ENCODE data around the gene UBE2B. TPM values are rescaled to one million over a fixed set of nuclear protein-coding genes. Genes with fewer than 3 reads are reported as not detected.
"Not testable (repeated sequence)": the region's sequence is repeated elsewhere in the genome, so short reads cannot be mapped to it uniquely, and the experiment has no call there.

UBE2B gene
- total RNA-seq, 1 experiment from 2014 or later: 97.8 TPM

GRCh38 chr5:134374232-134374631 lies 2.9 kb downstream of the UBE2B start:
- H3K36me3 ChIP-seq (ENCODE audit: control insufficient read depth, insufficient read depth, low read length): peaks cover 18% of the 10 kb centered on the region
- ChIA-PET CTCF (no interaction called here), POLR2A (no interaction called here)
- intact Hi-C loops (cut with micrococcal nuclease; ENCODE audit: unreplicated experiment) (loop anchor here (5.0 to 10.0 kb wide), 2 partner anchors 153 to 211 kb away; partner anchors contain the start of gene JADE2), in situ Hi-C loops (cut with HindIII; ENCODE audit: low pct_unique_long_range_greater_than_20kb, low sequenced_read_pairs) (no loop called here)
- H3K9me3 ChIP-seq (ENCODE audit: control insufficient read depth, insufficient read depth, low read depth, low read length): no peaks in the 10 kb centered on the region
- DNase-seq (ENCODE audit: low read depth, low spot score) (no peak), ATAC-seq (no peak)
- no peak overlapping the region for H3K27ac ChIP-seq (ENCODE audit: low read length)
- TF ChIP-seq CTCF (IDR thresholded peaks at IDR 0.05) (no peak), POLR2AphosphoS5 (IDR thresholded peaks at IDR 0.05; ENCODE audit: low read depth, low read length) (no peak), TCF7L2 (IDR thresholded peaks at IDR 0.05; ENCODE audit: low read depth, low read length) (no peak)
- BruUV-seq (replicated peaks): no TSS peak
- peaks cover 12% of the 10 kb centered on the region for H3K4me1 ChIP-seq (ENCODE audit: control insufficient read depth, insufficient read depth, low read length)
- no peaks in the 10 kb centered on the region for H3K27me3 ChIP-seq (ENCODE audit: control insufficient read depth, insufficient read depth, low read length)
- no peak overlapping the region for H3K4me3 ChIP-seq (ENCODE audit: low read depth in 2 of 2, low read length in 2 of 2)

GRCh38 chr5:134380346-134380745 lies 9.0 kb downstream of the UBE2B start:
- no peak for TF ChIP-seq REST (IDR thresholded peaks at IDR 0.05; ENCODE audit: insufficient read depth in 1 of 2, low read depth in 2 of 2, low read length in 1 of 2)
- TF ChIP-seq TCF7L2 (IDR thresholded peaks at IDR 0.05; ENCODE audit: low read depth, low read length): no peak
- no peak for TF ChIP-seq CTCF (IDR thresholded peaks at IDR 0.05)
- no peak for TF ChIP-seq POLR2AphosphoS5 (IDR thresholded peaks at IDR 0.05; ENCODE audit: low read depth, low read length)
- TF ChIP-seq SIN3A (IDR thresholded peaks at IDR 0.05; ENCODE audit: borderline replicate concordance, insufficient read depth, low read depth, low read length): no peak
- intact Hi-C loops (cut with micrococcal nuclease; ENCODE audit: unreplicated experiment) (no loop called here), in situ Hi-C loops (cut with HindIII; ENCODE audit: low pct_unique_long_range_greater_than_20kb, low sequenced_read_pairs) (no loop called here)
- ATAC-seq (no peak), DNase-seq (ENCODE audit: low read depth, low spot score) (no peak)
- ChIA-PET CTCF (interaction anchor here (1.2 kb wide), 1 partner anchor 207 kb away, joined by 4 read pairs; no protein-coding TSS in a partner anchor), POLR2A (interaction anchor here (0.7 kb wide), 1 partner anchor 243 kb away, joined by 8 read pairs; no protein-coding TSS in a partner anchor)
- BruUV-seq (replicated peaks): no TSS peak
- no peaks in the 10 kb centered on the region for H3K9me3 ChIP-seq (ENCODE audit: control insufficient read depth, insufficient read depth, low read depth, low read length)
- no peak overlapping the region for H3K27ac ChIP-seq (ENCODE audit: low read length)
- peaks cover 26% of the 10 kb centered on the region for H3K36me3 ChIP-seq (ENCODE audit: control insufficient read depth, insufficient read depth, low read length)
- H3K4me1 ChIP-seq (ENCODE audit: control insufficient read depth, insufficient read depth, low read length): no peaks in the 10 kb centered on the region
- no peaks in the 10 kb centered on the region for H3K27me3 ChIP-seq (ENCODE audit: control insufficient read depth, insufficient read depth, low read length)
- H3K4me3 ChIP-seq (ENCODE audit: low read depth in 2 of 2, low read length in 2 of 2): no peak overlapping the region

GRCh38 chr5:134382204-134382603 lies 10.8 kb downstream of the UBE2B start:
- CTCF ChIA-PET: interaction anchor here (0.7 kb wide), 1 partner anchor 734 kb away, joined by 5 read pairs; no protein-coding TSS in a partner anchor
- H3K4me1 ChIP-seq (ENCODE audit: control insufficient read depth, insufficient read depth, low read length); H3K27me3 ChIP-seq (ENCODE audit: control insufficient read depth, insufficient read depth, low read length); H3K9me3 ChIP-seq (ENCODE audit: control insufficient read depth, insufficient read depth, low read depth, low read length); ATAC-seq; POLR2A ChIA-PET; intact Hi-C loops (cut with micrococcal nuclease; ENCODE audit: unreplicated experiment); in situ Hi-C loops (cut with HindIII; ENCODE audit: low pct_unique_long_range_greater_than_20kb, low sequenced_read_pairs); H3K27ac ChIP-seq (ENCODE audit: low read length); DNase-seq (ENCODE audit: low read depth, low spot score); H3K4me3 ChIP-seq (ENCODE audit: low read depth in 2 of 2, low read length in 2 of 2); BruUV-seq (replicated peaks): not testable (repeated sequence)
- peaks cover 19% of the 10 kb centered on the region for H3K36me3 ChIP-seq (ENCODE audit: control insufficient read depth, insufficient read depth, low read length)
